GM23338 (cell line): ENCODE data around the gene ZCCHC8. TPM values are rescaled to one million over a fixed set of nuclear protein-coding genes. Genes with fewer than 3 reads are reported as not detected.
"Not testable (repeated sequence)": the region's sequence is repeated elsewhere in the genome, so short reads cannot be mapped to it uniquely, and the experiment has no call there.

Source experiments
- ATAC-seq: fragments of 200-7000 bp; cut with Tn5 transposase; 3 replicates; pipeline ENCODE4 v1.9.1; 2020
- DNase-seq: peaks from one replicate; pipeline ENCODE4 v3.0.0-alpha.2; 2015; ENCODE audit warnings: low spot score
- H2AFZ ChIP-seq: fragments of 200-600 bp; sonication (generic); 2 replicates; pipeline ENCODE4 v1.8.0; 2016; ENCODE audit warnings: antibody characterized with exemption, mild to moderate bottlenecking, moderate library complexity
- H3F3A ChIP-seq: fragments of 200-600 bp; sonication (generic); replicated peaks from 2 replicates; pipeline ENCODE4 v1.8.0; 2017; ENCODE audit warnings: antibody characterized with exemption, mixed run types, low read depth
- H3K27ac ChIP-seq: fragments of 200-600 bp; sonication (generic); 2 replicates; pipeline ENCODE4 v1.6.1; 2016; ENCODE audit warnings: low read depth
- H3K27me3 ChIP-seq: fragments of 200-600 bp; sonication (generic); 2 replicates; pipeline ENCODE4 v1.8.0; 2016; ENCODE audit warnings: mild to moderate bottlenecking, mixed run types, moderate library complexity; ENCODE audit not compliant: insufficient read depth
- H3K36me3 ChIP-seq: fragments of 200-600 bp; sonication (generic); 2 replicates; pipeline ENCODE4 v1.8.0; 2016; ENCODE audit warnings: mild to moderate bottlenecking; ENCODE audit not compliant: insufficient read depth
- H3K4me1 ChIP-seq: fragments of 200-600 bp; sonication (generic); 2 replicates; pipeline ENCODE4 v1.8.0; 2016; ENCODE audit warnings: mild to moderate bottlenecking, moderate library complexity; ENCODE audit not compliant: insufficient read depth
- H3K4me2 ChIP-seq: fragments of 200-600 bp; sonication (generic); 2 replicates; pipeline ENCODE4 v1.7.1; 2017; ENCODE audit warnings: mixed run types
- H3K4me3 ChIP-seq: fragments of 200-600 bp; sonication (generic); 2 replicates; pipeline ENCODE4 v1.6.1; 2016; ENCODE audit warnings: mixed run types
- H3K79me2 ChIP-seq: fragments of 200-600 bp; sonication (generic); replicated peaks from 2 replicates; pipeline ENCODE4 v1.8.0; 2017; ENCODE audit warnings: mild to moderate bottlenecking; ENCODE audit not compliant: insufficient read depth
- H3K9me2 ChIP-seq: fragments of 200-600 bp; sonication (generic); 2 replicates; pipeline ENCODE4 v1.8.0; 2017; ENCODE audit not compliant: insufficient read depth
- H4K20me1 ChIP-seq: fragments of 200-600 bp; sonication (generic); replicated peaks from 2 replicates; pipeline ENCODE4 v1.8.0; 2017; ENCODE audit warnings: mild to moderate bottlenecking; ENCODE audit not compliant: insufficient read depth
- H3K27ac Mint-ChIP-seq: 2 replicates; pipeline ENCODE4 v1.8.0; 2020; ENCODE audit warnings: inconsistent platforms, mild to moderate bottlenecking, moderate library complexity, mixed read lengths
- H3K27me3 Mint-ChIP-seq: 3 replicates; pipeline ENCODE4 v1.8.0; 2022; ENCODE audit warnings: low read depth, mild to moderate bottlenecking, moderate library complexity, mixed read lengths, inconsistent platforms; ENCODE audit not compliant: insufficient read depth, poor library complexity
- H3K36me3 Mint-ChIP-seq: 3 replicates; pipeline ENCODE4 v1.8.0; 2021; ENCODE audit warnings: low read depth, mild to moderate bottlenecking, inconsistent platforms, moderate library complexity, mixed read lengths
- H3K4me1 Mint-ChIP-seq: 3 replicates; pipeline ENCODE4 v1.8.0; 2020; ENCODE audit warnings: mild to moderate bottlenecking, inconsistent platforms, mixed read lengths
- H3K4me3 Mint-ChIP-seq: 3 replicates; pipeline ENCODE4 v1.8.0; 2021; ENCODE audit warnings: moderate library complexity, mild to moderate bottlenecking, inconsistent platforms, mixed read lengths
- H3K9me3 Mint-ChIP-seq: 3 replicates; pipeline ENCODE4 v1.8.0; 2020; ENCODE audit warnings: moderate library complexity, mild to moderate bottlenecking, inconsistent platforms, mixed read lengths
- CREB1 ChIP-seq: fragments of 250-450 bp; sonication (Bioruptor Pico); IDR thresholded peaks from 2 replicates; pipeline ENCODE4 v1.5.0; 2020; ENCODE audit warnings: low read depth, mild to moderate bottlenecking, moderate library complexity
- EZH2 ChIP-seq: fragments of 200-600 bp; sonication (generic); IDR thresholded peaks from one replicate; pipeline ENCODE4 v1.8.0; 2017; ENCODE audit warnings: antibody characterized with exemption, mild to moderate bottlenecking, low read depth; ENCODE audit not compliant: unreplicated experiment
- JUNB ChIP-seq: IDR thresholded peaks from one replicate; pipeline ENCODE4 v1.6.1; 2016; ENCODE audit warnings: antibody characterized with exemption; ENCODE audit not compliant: unreplicated experiment
- POLR2AphosphoS5 ChIP-seq: IDR thresholded peaks from 2 replicates; pipeline ENCODE4 v1.6.1; 2016; ENCODE audit warnings: antibody characterized with exemption, low read depth
- polyA plus RNA-seq: library from polyadenylated mRNA; unstranded; fragments of >200 nt; fragmentation: Nextera tagmentation; extraction: Ambion mirVana; gene quantifications from 2 replicates; pipeline ENCODE4 v1.2.1, GENCODE V29; 2016
- total RNA-seq: library from RNA; depleted of rRNA; stranded (reverse); fragments of >200 nt; shearing (Covaris generic); gene quantifications from 2 replicates; pipeline ENCODE4 v1.2.3, GENCODE V29; 2014
- TF ChIP-seq, protein P1 (sequence below): fragments of 250-450 bp; sonication (Bioruptor Pico); IDR thresholded peaks from 2 replicates; pipeline ENCODE4 v1.5.0; 2020; ENCODE audit warnings: mild to moderate bottlenecking, moderate library complexity
- TF ChIP-seq, protein P2 (sequence below): IDR thresholded peaks from 2 replicates; pipeline ENCODE4 v1.6.1; 2016; ENCODE audit warnings: antibody characterized with exemption

Gene ZCCHC8
- total and polyA plus RNA-seq, 2 experiments from 2014 or later = 23.9 to 39.0 TPM

DNA sequence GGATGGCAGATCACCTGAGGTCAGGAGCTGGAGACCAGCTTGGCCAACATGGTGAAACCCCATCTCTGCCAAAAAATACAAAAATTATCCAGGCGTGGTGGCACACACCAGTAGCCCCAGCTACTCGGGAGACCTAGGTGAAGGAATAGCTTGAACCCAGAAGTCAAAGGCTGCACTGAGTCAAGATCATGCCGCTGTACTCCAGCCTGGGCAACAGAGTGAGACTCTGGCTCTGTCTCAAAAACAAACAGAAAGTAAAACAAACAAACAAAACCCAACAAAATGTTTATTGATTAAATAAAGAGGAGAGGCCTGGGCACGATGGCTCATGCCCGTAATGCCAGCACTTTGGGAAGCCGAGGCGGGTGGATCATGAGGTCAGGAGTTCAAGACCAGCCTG is 5.5 kb downstream of the ZCCHC8 start (continued):
- TF ChIP-seq, protein P1, sequence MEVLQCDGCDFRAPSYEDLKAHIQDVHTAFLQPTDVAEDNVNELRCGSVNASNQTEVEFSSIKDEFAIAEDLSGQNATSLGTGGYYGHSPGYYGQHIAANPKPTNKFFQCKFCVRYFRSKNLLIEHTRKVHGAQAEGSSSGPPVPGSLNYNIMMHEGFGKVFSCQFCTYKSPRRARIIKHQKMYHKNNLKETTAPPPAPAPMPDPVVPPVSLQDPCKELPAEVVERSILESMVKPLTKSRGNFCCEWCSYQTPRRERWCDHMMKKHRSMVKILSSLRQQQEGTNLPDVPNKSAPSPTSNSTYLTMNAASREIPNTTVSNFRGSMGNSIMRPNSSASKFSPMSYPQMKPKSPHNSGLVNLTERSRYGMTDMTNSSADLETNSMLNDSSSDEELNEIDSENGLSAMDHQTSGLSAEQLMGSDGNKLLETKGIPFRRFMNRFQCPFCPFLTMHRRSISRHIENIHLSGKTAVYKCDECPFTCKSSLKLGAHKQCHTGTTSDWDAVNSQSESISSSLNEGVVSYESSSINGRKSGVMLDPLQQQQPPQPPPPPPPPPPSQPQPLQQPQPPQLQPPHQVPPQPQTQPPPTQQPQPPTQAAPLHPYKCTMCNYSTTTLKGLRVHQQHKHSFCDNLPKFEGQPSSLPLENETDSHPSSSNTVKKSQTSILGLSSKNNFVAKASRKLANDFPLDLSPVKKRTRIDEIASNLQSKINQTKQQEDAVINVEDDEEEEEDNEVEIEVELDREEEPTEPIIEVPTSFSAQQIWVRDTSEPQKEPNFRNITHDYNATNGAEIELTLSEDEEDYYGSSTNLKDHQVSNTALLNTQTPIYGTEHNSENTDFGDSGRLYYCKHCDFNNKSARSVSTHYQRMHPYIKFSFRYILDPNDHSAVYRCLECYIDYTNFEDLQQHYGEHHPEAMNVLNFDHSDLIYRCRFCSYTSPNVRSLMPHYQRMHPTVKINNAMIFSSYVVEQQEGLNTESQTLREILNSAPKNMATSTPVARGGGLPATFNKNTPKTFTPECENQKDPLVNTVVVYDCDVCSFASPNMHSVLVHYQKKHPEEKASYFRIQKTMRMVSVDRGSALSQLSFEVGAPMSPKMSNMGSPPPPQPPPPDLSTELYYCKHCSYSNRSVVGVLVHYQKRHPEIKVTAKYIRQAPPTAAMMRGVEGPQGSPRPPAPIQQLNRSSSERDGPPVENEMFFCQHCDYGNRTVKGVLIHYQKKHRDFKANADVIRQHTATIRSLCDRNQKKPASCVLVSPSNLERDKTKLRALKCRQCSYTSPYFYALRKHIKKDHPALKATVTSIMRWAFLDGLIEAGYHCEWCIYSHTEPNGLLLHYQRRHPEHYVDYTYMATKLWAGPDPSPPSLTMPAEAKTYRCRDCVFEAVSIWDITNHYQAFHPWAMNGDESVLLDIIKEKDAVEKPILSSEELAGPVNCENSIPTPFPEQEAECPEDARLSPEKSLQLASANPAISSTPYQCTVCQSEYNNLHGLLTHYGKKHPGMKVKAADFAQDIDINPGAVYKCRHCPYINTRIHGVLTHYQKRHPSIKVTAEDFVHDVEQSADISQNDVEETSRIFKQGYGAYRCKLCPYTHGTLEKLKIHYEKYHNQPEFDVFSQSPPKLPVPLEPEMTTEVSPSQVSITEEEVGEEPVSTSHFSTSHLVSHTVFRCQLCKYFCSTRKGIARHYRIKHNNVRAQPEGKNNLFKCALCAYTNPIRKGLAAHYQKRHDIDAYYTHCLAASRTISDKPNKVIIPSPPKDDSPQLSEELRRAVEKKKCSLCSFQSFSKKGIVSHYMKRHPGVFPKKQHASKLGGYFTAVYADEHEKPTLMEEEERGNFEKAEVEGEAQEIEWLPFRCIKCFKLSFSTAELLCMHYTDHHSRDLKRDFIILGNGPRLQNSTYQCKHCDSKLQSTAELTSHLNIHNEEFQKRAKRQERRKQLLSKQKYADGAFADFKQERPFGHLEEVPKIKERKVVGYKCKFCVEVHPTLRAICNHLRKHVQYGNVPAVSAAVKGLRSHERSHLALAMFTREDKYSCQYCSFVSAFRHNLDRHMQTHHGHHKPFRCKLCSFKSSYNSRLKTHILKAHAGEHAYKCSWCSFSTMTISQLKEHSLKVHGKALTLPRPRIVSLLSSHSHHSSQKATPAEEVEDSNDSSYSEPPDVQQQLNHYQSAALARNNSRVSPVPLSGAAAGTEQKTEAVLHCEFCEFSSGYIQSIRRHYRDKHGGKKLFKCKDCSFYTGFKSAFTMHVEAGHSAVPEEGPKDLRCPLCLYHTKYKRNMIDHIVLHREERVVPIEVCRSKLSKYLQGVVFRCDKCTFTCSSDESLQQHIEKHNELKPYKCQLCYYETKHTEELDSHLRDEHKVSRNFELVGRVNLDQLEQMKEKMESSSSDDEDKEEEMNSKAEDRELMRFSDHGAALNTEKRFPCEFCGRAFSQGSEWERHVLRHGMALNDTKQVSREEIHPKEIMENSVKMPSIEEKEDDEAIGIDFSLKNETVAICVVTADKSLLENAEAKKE (CRISPR knock-in tag) = no peak
- TF ChIP-seq JUNB (no peak), EZH2 (no peak), POLR2AphosphoS5 (no peak), CREB1 (no peak)
- TF ChIP-seq, protein P2, sequence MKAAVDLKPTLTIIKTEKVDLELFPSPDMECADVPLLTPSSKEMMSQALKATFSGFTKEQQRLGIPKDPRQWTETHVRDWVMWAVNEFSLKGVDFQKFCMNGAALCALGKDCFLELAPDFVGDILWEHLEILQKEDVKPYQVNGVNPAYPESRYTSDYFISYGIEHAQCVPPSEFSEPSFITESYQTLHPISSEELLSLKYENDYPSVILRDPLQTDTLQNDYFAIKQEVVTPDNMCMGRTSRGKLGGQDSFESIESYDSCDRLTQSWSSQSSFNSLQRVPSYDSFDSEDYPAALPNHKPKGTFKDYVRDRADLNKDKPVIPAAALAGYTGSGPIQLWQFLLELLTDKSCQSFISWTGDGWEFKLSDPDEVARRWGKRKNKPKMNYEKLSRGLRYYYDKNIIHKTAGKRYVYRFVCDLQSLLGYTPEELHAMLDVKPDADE = no peak

DNA sequence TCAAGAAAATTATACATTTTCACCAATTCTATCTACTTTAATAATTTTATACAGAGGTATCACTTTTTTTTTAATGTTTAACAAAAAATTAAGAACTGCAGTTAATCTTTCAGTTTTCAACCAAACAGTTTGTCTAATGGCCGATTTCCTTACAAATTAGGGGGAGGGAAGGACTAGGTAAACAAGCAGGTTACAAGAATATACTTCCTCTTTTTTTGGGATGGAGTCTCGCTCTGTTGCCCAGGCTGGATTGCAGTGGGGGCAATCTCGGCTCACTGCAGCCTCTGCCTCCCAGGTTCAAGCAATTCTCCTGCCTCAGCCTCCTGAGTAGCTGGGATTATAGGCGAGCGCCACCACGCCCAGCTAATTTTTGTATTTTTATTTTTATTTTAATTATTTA is 7.5 kb downstream of the ZCCHC8 start:
- H2AFZ ChIP-seq, H3K9me3 Mint-ChIP-seq, H3K27ac Mint-ChIP-seq, H3K4me2 ChIP-seq, H3K9me2 ChIP-seq, H3K4me3 ChIP-seq, H3K27me3 Mint-ChIP-seq, DNase-seq, H3K27ac ChIP-seq, H3K4me3 Mint-ChIP-seq, H3K27me3 ChIP-seq, ATAC-seq, H3F3A ChIP-seq, H3K4me1 ChIP-seq, H3K4me1 Mint-ChIP-seq: not testable (repeated sequence)
- Histone ChIP-seq H3K36me3 (peaks cover 29% of the 10 kb centered on the region), H4K20me1 (peaks cover 15% of the 10 kb centered on the region), H3K79me2 (peaks cover 36% of the 10 kb centered on the region)
- H3K36me3 Mint-ChIP-seq = peaks cover 61% of the 10 kb centered on the region
